IPS-18c (cell line): ENCODE data around the gene OVCH1.
"Not testable (repeated sequence)": the region's sequence is repeated elsewhere in the genome, so short reads cannot be mapped to it uniquely, and the experiment has no call there.

Experiments
- H3K4me3 ChIP-seq: 2 replicates; pipeline ENCODE4 v1.7.0; 2013; ENCODE audit warnings: low read depth, mild to moderate bottlenecking, low read length, moderate library complexity; ENCODE audit not compliant: insufficient read depth
- H3K9me3 ChIP-seq: one replicate; pipeline ENCODE4 v1.6.1; 2013; ENCODE audit warnings: mild to moderate bottlenecking, low read length, moderate library complexity; ENCODE audit not compliant: control insufficient read depth, insufficient read depth

Gene OVCH1

GRCh38 chr12:29386084-29386680 lies 111.3 kb downstream of the OVCH1 start:
- not testable (repeated sequence) for H3K9me3 ChIP-seq

DNA sequence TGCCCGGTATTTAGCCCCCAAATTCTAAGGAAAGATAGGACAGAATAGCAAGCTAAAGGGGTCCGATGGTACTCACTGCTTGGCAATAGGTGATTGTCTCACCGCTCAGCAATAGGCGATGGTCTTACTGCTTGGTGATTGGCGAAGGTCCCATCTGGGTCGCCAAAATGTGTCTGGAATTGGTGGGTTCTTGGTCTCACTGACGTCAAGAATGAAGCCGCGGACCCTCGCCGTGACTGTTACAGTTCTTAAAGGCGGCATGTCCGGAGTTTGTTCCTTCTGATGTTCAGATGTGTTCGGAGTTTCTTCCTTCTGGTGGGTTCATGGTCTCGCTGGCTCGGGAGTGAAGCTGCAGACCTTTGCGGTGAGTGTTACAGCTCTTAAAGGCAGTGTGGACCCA lies 112.3 kb downstream of the OVCH1 start:
- H3K9me3 ChIP-seq, H3K4me3 ChIP-seq: not testable (repeated sequence)

More at GRCh38 chr12:29386084-29386680, 111.3 kb downstream of the OVCH1 start:
- H3K4me3 ChIP-seq, result not testable (repeated sequence)

DNA sequence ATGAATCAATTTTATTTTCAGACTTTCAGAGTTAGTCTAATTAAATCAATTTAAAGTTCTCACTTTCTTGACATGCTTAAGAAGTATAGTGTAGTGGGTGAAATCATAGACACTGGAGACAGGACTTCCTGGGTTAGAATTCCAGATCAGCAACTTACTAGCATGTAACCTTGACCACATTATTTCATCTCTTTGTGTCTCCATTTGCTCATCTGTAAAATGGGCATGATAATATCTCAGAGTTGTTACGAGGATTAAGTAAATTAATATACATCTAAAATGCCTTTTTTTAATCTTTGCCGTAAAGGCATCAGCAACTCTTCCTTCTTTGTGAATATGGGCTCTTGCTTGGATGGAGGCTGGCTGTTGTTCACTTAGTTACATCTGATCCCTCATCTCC lies 115.2 kb downstream of the OVCH1 start:
- Histone ChIP-seq H3K4me3 (no peak overlapping the region), H3K9me3 (no peaks in the 10 kb centered on the region)

DNA sequence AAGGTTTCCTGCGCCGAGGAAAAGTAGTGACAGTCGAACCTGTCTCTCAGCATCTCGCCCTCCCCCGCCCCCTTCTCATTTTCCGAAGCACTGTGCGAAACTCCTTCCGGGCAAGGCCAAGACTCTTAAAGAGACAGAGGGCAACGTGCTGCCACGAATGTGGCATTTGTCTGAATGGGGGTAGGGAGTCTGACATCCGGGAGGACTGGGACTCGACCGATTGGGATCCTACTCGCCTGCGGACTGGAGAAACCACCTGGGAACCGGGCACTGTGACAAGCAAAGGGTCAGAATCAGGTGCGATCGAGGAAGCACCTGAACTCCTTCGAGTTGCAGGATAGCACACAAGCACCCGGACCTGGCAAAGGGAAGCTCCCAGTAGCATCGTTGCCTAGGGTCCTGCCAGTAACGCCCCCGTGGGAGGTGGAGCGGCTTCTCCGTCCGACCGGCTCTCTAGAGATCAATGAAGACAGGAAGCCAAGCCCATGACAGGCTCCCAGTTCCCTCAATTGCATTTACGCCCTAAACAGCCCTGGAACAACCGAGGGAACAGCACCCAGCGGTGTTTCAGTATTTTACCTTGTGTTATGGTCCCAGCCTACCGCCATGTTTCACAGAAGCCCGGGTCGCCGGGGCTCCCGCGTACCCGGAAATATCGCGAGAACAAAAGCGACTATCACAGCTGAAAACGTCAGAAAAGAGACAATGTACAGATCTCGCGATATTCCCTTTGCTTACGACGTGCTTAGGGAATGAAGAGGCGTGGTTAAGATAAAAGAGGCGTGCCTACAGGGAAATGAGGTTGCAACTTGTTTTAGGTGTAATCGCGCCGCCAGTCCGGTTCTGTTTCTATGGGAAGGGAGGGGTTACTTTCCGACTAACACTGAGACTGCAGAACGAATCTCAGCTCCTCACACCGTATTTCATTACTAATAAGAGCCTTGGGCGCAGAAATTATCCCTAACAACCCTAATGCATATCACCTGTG lies 116.7 kb downstream of the OVCH1 start, which contains the start of gene ERGIC2:
ERGIC2 (minus strand) TSS at position 637 of the 988 bp plus-strand sequence. CDS start 9,539 bp downstream, outside the sequence.
- H3K9me3 ChIP-seq, result no peaks in the 10 kb centered on the region
- H3K4me3 ChIP-seq, result peak within 1 kb of the TSS; percentile 92
